Neural progenitor cell (in vitro differentiated cells): ENCODE data around the gene C14orf93. TPM values are rescaled to one million over a fixed set of nuclear protein-coding genes. Genes with fewer than 3 reads are reported as not detected.

Experiments used
- DNase-seq: peaks from one replicate; pipeline ENCODE4 v3.0.0-alpha.2; 2016; ENCODE audit warnings: low spot score
- H2AFZ ChIP-seq: fragments of 200-600 bp; sonication (generic); replicated peaks from 2 replicates; pipeline ENCODE4 v1.6.1; 2016; ENCODE audit warnings: antibody characterized with exemption
- H3F3A ChIP-seq: fragments of 200-600 bp; sonication (generic); 2 replicates; pipeline ENCODE4 v1.6.1; 2016; ENCODE audit warnings: antibody characterized with exemption, low read depth
- H3K27ac ChIP-seq: fragments of 200-600 bp; sonication (generic); 2 replicates; pipeline ENCODE4 v1.5.1; 2016; ENCODE audit warnings: mild to moderate bottlenecking
- H3K27me3 ChIP-seq: fragments of 200-600 bp; sonication (generic); 2 replicates; pipeline ENCODE4 v1.6.1; 2016; ENCODE audit warnings: mild to moderate bottlenecking, moderate library complexity
- H3K36me3 ChIP-seq: fragments of 200-600 bp; sonication (generic); 2 replicates; pipeline ENCODE4 v1.5.1; 2016
- H3K4me1 ChIP-seq: fragments of 200-600 bp; sonication (generic); 2 replicates; pipeline ENCODE4 v1.6.1; 2016; ENCODE audit warnings: mixed run types
- H3K4me2 ChIP-seq: fragments of 200-600 bp; sonication (generic); 2 replicates; pipeline ENCODE4 v1.6.1; 2016
- H3K4me3 ChIP-seq: fragments of 200-600 bp; sonication (generic); 2 replicates; pipeline ENCODE4 v1.5.1; 2016
- H3K79me2 ChIP-seq: fragments of 200-600 bp; sonication (generic); 2 replicates; pipeline ENCODE4 v1.6.1; 2016; ENCODE audit warnings: low read depth
- H3K9ac ChIP-seq: fragments of 200-600 bp; sonication (generic); 2 replicates; pipeline ENCODE4 v1.6.1; 2016
- H3K9me3 ChIP-seq: fragments of 200-600 bp; sonication (generic); 2 replicates; pipeline ENCODE4 v1.5.1; 2016; ENCODE audit warnings: low read depth
- H4K20me1 ChIP-seq: fragments of 200-600 bp; sonication (generic); 2 replicates; pipeline ENCODE4 v1.6.1; 2016; ENCODE audit warnings: low read depth
- H3K27ac Mint-ChIP-seq: 3 replicates; pipeline ENCODE4 v1.8.0; 2021; ENCODE audit warnings: mixed read lengths
- H3K27me3 Mint-ChIP-seq: 2 replicates; pipeline ENCODE4 v1.8.0; 2022; ENCODE audit warnings: low read depth, mild to moderate bottlenecking, inconsistent platforms, moderate library complexity, mixed read lengths; ENCODE audit not compliant: insufficient read depth
- H3K36me3 Mint-ChIP-seq: 3 replicates; pipeline ENCODE4 v1.8.0; 2021; ENCODE audit warnings: mixed read lengths
- H3K4me1 Mint-ChIP-seq: 3 replicates; pipeline ENCODE4 v1.8.0; 2021; ENCODE audit warnings: mixed read lengths
- H3K4me3 Mint-ChIP-seq: 3 replicates; pipeline ENCODE4 v1.8.0; 2021; ENCODE audit warnings: mild to moderate bottlenecking, moderate library complexity, mixed read lengths
- H3K9me3 Mint-ChIP-seq: 3 replicates; pipeline ENCODE4 v1.8.0; 2020; ENCODE audit warnings: mixed read lengths
- CTCF ChIP-seq: fragments of 200-600 bp; sonication (generic); IDR thresholded peaks from 2 replicates; pipeline ENCODE4 v1.5.1; 2017; ENCODE audit warnings: antibody characterized with exemption, mild to moderate bottlenecking
- EZH2 ChIP-seq: fragments of 200-600 bp; sonication (generic); IDR thresholded peaks from 2 replicates; pipeline ENCODE4 v1.6.1; 2017; ENCODE audit warnings: antibody characterized with exemption, mild to moderate bottlenecking, moderate library complexity
- EZH2phosphoT487 ChIP-seq: fragments of 200-600 bp; sonication (generic); IDR thresholded peaks from 2 replicates; pipeline ENCODE4 v1.6.1; 2017; ENCODE audit warnings: antibody characterized with exemption
- total RNA-seq: library from RNA; depleted of rRNA; stranded (reverse); fragments of >200 nt; gene quantifications from 2 replicates; pipeline ENCODE4 v1.2.3, GENCODE V29; 2015; ENCODE audit warnings: low replicate concordance

Gene C14orf93
- total RNA-seq, 1 donor from 2014 or later = 8.2 TPM

- Mint-ChIP-seq H3K36me3 (peaks cover 15% of the 10 kb centered on the region), H3K9me3 (no peaks in the 10 kb centered on the region), H3K27ac (peak within 1 kb of the TSS; percentile 98), H3K4me1 (peaks cover 18% of the 10 kb centered on the region), H3K4me3 (peak within 1 kb of the TSS; percentile 92), H3K27me3 (no peaks in the 10 kb centered on the region)
- peaks cover 12% of the 10 kb centered on the region for H3K4me1 ChIP-seq
- H3K36me3 ChIP-seq = peaks cover 5% of the 10 kb centered on the region
- no peak for TF ChIP-seq EZH2phosphoT487
- TF ChIP-seq EZH2 = no peak
- TF ChIP-seq CTCF = no peak
- H3K9me3 ChIP-seq = no peaks in the 10 kb centered on the region
- H3K4me2 ChIP-seq = peak within 1 kb of the TSS; percentile 77
- H3K27me3 ChIP-seq = no peaks in the 10 kb centered on the region
- DNase-seq = peak; percentile 95
- peaks cover 11% of the 10 kb centered on the region for H3F3A ChIP-seq
- peak within 1 kb of the TSS; percentile 82 for H3K9ac ChIP-seq
- no peaks in the 10 kb centered on the region for H4K20me1 ChIP-seq
- peaks cover 36% of the 10 kb centered on the region for H3K79me2 ChIP-seq
- peak within 1 kb of the TSS; percentile 71 for H3K4me3 ChIP-seq
- H2AFZ ChIP-seq = peak within 1 kb of the TSS; percentile 99
- H3K27ac ChIP-seq = peak within 1 kb of the TSS; percentile 95
Measured at GRCh38 chr14:23034498-23035302, 24.8 kb upstream of the C14orf93 start, which contains the start of gene PSMB5. PSMB5 (minus strand) TSS chr14:23034900; CDS start chr14:23034881, 19 bp downstream.

DNA sequence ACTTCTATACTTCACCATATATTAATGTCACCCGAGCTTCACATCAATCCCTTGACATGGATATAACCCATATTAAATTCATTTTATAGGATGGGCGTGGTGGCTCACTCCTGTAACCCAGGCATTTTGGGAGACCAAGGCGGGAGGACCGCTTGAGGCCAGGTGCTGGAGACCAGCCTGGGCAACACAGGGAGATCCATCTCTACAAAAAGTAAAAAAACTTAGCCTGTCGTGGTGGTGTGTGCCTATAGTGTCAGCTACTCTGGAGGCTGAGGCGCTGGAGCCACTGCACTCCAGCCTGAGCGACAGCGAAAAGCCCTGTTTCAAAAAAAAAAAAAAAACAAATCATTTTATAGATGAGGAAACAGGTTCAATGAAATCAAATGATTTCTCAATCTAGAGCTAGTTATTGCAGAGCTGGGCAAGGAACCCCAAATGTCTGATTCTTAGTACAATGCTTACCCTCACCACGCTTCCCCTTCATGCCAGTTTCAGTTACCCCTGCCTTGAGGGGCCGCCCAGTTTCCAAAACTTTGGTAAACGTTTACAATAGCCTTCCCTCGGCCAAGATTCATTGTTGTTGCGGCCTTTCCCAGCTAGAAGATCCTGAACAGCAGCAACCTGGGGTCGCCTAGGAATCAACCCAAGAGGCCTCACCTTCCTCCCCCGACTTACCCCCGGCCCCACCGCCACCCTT is 24.0 kb upstream of the C14orf93 start:
- H3K27me3 ChIP-seq = no peaks in the 10 kb centered on the region
- H3K9me3 ChIP-seq = no peaks in the 10 kb centered on the region
- peak overlapping the region; percentile 92 for H3K4me3 Mint-ChIP-seq
- peaks cover 12% of the 10 kb centered on the region for H3K4me1 ChIP-seq
- peak overlapping the region; percentile 71 for H3K4me3 ChIP-seq
- peaks cover 17% of the 10 kb centered on the region for H3F3A ChIP-seq
- TF ChIP-seq CTCF = no peak
- no peak for TF ChIP-seq EZH2
- TF ChIP-seq EZH2phosphoT487 = no peak
- DNase-seq = no peak
- H3K9me3 Mint-ChIP-seq = no peaks in the 10 kb centered on the region
- no peak overlapping the region for H3K27ac ChIP-seq
- H2AFZ ChIP-seq = peak overlapping the region; percentile 99
- H4K20me1 ChIP-seq = no peaks in the 10 kb centered on the region
- H3K4me2 ChIP-seq = peak overlapping the region; percentile 77
- peaks cover 5% of the 10 kb centered on the region for H3K36me3 ChIP-seq
- H3K36me3 Mint-ChIP-seq = peaks cover 19% of the 10 kb centered on the region
- peaks cover 43% of the 10 kb centered on the region for H3K79me2 ChIP-seq
- peak overlapping the region; percentile 82 for H3K9ac ChIP-seq
- peak overlapping the region; percentile 98 for H3K27ac Mint-ChIP-seq
- no peaks in the 10 kb centered on the region for H3K27me3 Mint-ChIP-seq
- peaks cover 18% of the 10 kb centered on the region for H3K4me1 Mint-ChIP-seq

DNA sequence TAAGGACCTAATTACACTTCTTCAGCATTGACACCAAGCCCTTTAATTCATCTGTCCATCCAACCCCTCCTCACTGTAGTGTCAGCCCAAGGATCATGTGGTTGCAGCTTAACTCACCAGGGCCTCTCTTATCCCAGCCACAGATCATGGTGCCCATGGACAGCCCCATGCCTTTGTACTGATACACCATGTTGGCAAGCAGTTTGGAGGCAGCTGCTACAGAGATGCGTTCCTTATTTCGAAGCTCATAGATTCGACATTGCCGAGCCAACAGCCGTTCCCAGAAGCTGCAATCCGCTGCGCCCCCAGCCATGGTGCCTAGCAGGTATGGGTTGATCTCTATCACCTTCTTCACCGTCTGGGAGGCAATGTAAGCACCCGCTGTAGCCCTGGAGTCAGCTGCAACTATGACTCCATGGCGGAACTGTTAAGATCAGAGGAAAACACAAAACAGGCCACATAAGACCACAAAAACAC is 23.3 kb upstream of the C14orf93 start:
- H4K20me1 ChIP-seq = peaks cover under 1% of the 10 kb centered on the region
- Mint-ChIP-seq H3K27me3 (no peaks in the 10 kb centered on the region), H3K9me3 (no peaks in the 10 kb centered on the region), H3K36me3 (peaks cover 22% of the 10 kb centered on the region), H3K27ac (no peak overlapping the region), H3K4me3 (peak overlapping the region; percentile 92), H3K4me1 (peaks cover 18% of the 10 kb centered on the region)
- H3K9ac ChIP-seq = no peak overlapping the region
- peak overlapping the region; percentile 77 for H3K4me2 ChIP-seq
- H3K27me3 ChIP-seq = no peaks in the 10 kb centered on the region
- peak overlapping the region; percentile 71 for H3K4me3 ChIP-seq
- H3K79me2 ChIP-seq = peaks cover 49% of the 10 kb centered on the region
- DNase-seq = no peak
- H3K27ac ChIP-seq = no peak overlapping the region
- TF ChIP-seq EZH2 = no peak
- TF ChIP-seq EZH2phosphoT487 = no peak
- no peak for TF ChIP-seq CTCF
- peaks cover 12% of the 10 kb centered on the region for H3K4me1 ChIP-seq
- H3K9me3 ChIP-seq = no peaks in the 10 kb centered on the region
- H3K36me3 ChIP-seq = peaks cover 5% of the 10 kb centered on the region
- H2AFZ ChIP-seq = no peak overlapping the region
- peaks cover 23% of the 10 kb centered on the region for H3F3A ChIP-seq
